Measurements from ENCODE around the gene MAP4K1.
"Not testable (repeated sequence)": the region's sequence is repeated elsewhere in the genome, so short reads cannot be mapped to it uniquely, and the experiment has no call there.

MAP4K1 gene

GRCh38 chr19:38555200-38555599, 62.6 kb downstream of the MAP4K1 start:
- intact Hi-C loops (cut with DNase I; ENCODE audit: low total_unique reads) = no loop called here

GRCh38 chr19:38554676-38555141, 63.0 kb downstream of the MAP4K1 start:
- no peaks in the 10 kb centered on the region for H3K4me1 ChIP-seq
- intact Hi-C loops (cut with DNase I; ENCODE audit: low total_unique reads) = no loop called here
- no peaks in the 10 kb centered on the region for H3K9me3 ChIP-seq
- H3K27ac ChIP-seq = no peak overlapping the region
- peaks cover 0 to 12% of the 10 kb centered on the region in 2 donors for H3K27me3 ChIP-seq
- H3K36me3 ChIP-seq = no peaks in the 10 kb centered on the region
- TF ChIP-seq CTCF (IDR thresholded peaks at IDR 0.05) = no peak
- no peak for DNase-seq
- H3K4me3 ChIP-seq = no peak overlapping the region

More at GRCh38 chr19:38555200-38555599, 62.6 kb downstream of the MAP4K1 start:
- TF ChIP-seq CTCF (IDR thresholded peaks at IDR 0.05) = no peak
- Histone ChIP-seq H3K27ac (no peak overlapping the region), H3K4me1 (no peaks in the 10 kb centered on the region), H3K9me3 (no peaks in the 10 kb centered on the region), H3K27me3 (peaks cover 0 to 12% of the 10 kb centered on the region in 2 donors), H3K4me3 (no peak overlapping the region), H3K36me3 (no peaks in the 10 kb centered on the region)
- DNase-seq = no peak

- H3K27me3 ChIP-seq = peaks cover 0 to 12% of the 10 kb centered on the region in 2 donors
- H3K4me1 ChIP-seq; H3K27ac ChIP-seq; intact Hi-C loops (cut with DNase I; ENCODE audit: low total_unique reads); H3K36me3 ChIP-seq; H3K4me3 ChIP-seq; H3K9me3 ChIP-seq; DNase-seq: not testable (repeated sequence)
Measured at GRCh38 chr19:38553239-38553638, 64.5 kb downstream of the MAP4K1 start.

GRCh38 chr19:38551450-38551813, 66.3 kb downstream of the MAP4K1 start:
- Histone ChIP-seq H3K27ac (no peak overlapping the region), H3K9me3 (no peaks in the 10 kb centered on the region), H3K36me3 (no peaks in the 10 kb centered on the region), H3K27me3 (peaks cover 0 to 7% of the 10 kb centered on the region in 2 donors), H3K4me3 (no peak overlapping the region), H3K4me1 (no peaks in the 10 kb centered on the region)
- DNase-seq = no peak
- intact Hi-C loops (cut with DNase I; ENCODE audit: low total_unique reads) = no loop called here
- TF ChIP-seq CTCF (IDR thresholded peaks at IDR 0.05) = no peak

- no peaks in the 10 kb centered on the region for H3K4me1 ChIP-seq
- H3K9me3 ChIP-seq = no peaks in the 10 kb centered on the region
- no peak overlapping the region for H3K4me3 ChIP-seq
- no peak overlapping the region for H3K27ac ChIP-seq
- peaks cover 0 to 7% of the 10 kb centered on the region in 2 donors for H3K27me3 ChIP-seq
- no peaks in the 10 kb centered on the region for H3K36me3 ChIP-seq
- DNase-seq = no peak
- intact Hi-C loops (cut with DNase I; ENCODE audit: low total_unique reads) = no loop called here
- TF ChIP-seq CTCF (IDR thresholded peaks at IDR 0.05) = no peak
Measured at GRCh38 chr19:38550376-38550775, 67.4 kb downstream of the MAP4K1 start.

- Histone ChIP-seq H3K36me3 (no peaks in the 10 kb centered on the region), H3K27me3 (peaks cover 0 to 7% of the 10 kb centered on the region in 2 donors), H3K9me3 (no peaks in the 10 kb centered on the region), H3K27ac (no peak overlapping the region), H3K4me1 (peaks cover 0 to 3% (median under 1%) of the 10 kb centered on the region in 4 donors), H3K4me3 (no peak overlapping the region)
- intact Hi-C loops (cut with DNase I; ENCODE audit: low total_unique reads) = no loop called here
- DNase-seq = no peak
- no peak for TF ChIP-seq CTCF (IDR thresholded peaks at IDR 0.05)
Measured at GRCh38 chr19:38549942-38550341, 67.8 kb downstream of the MAP4K1 start.

All from tibial artery (tissue), 4 donors.